ENCODE data around the gene VWA3A.

DNA sequence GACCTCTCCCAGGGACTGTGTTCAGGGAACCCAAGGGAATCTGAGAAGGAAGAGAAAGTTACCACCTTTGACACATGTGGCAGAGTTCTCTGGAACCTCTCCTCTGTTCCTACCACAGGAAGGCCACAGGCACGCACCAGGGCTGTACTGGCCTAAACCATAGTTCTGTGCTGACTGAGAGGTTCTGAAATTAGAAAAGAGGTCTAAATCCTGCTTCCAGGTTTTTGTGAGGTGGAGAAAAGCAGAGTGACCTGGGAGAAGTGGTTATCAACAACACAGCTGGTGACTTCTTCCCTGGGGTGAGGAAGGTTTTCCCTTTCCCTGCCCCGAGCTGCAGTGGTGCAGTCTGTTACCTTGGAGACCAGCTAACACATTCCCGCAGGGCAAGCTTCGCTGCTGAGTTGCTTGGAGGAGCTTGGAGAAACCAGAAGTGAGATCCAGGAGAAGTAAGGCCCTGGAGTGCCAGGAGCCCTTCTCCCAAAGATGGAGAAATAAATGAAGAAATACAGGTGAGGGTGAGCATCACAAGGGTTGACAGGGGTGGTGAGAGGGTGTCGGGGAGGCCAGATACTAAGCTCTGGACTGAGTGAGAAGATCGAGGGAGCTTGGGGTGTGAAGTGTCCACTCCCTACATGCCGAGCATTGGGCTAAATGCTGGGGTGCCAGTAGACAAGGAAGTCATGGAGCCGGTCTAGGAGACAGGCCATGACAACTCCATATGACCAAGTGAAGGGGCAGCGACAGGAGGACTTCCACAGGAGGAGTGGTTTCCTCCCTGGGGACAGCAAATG lies at the start of gene VWA3A:
- TF ChIP-seq, protein P1, sequence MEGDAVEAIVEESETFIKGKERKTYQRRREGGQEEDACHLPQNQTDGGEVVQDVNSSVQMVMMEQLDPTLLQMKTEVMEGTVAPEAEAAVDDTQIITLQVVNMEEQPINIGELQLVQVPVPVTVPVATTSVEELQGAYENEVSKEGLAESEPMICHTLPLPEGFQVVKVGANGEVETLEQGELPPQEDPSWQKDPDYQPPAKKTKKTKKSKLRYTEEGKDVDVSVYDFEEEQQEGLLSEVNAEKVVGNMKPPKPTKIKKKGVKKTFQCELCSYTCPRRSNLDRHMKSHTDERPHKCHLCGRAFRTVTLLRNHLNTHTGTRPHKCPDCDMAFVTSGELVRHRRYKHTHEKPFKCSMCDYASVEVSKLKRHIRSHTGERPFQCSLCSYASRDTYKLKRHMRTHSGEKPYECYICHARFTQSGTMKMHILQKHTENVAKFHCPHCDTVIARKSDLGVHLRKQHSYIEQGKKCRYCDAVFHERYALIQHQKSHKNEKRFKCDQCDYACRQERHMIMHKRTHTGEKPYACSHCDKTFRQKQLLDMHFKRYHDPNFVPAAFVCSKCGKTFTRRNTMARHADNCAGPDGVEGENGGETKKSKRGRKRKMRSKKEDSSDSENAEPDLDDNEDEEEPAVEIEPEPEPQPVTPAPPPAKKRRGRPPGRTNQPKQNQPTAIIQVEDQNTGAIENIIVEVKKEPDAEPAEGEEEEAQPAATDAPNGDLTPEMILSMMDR (IDR thresholded peaks at IDR 0.05), result no peak
- TF ChIP-seq POLR2A (IDR thresholded peaks at IDR 0.05), result no peak

All from lower leg skin (tissue), 3 donors.